ENCODE results near the gene TBPL2. TPM values are rescaled to one million over a fixed set of nuclear protein-coding genes. Genes with fewer than 3 reads are reported as not detected.

Gene TBPL2
- total RNA-seq = not detected in 2 replicates

DNA sequence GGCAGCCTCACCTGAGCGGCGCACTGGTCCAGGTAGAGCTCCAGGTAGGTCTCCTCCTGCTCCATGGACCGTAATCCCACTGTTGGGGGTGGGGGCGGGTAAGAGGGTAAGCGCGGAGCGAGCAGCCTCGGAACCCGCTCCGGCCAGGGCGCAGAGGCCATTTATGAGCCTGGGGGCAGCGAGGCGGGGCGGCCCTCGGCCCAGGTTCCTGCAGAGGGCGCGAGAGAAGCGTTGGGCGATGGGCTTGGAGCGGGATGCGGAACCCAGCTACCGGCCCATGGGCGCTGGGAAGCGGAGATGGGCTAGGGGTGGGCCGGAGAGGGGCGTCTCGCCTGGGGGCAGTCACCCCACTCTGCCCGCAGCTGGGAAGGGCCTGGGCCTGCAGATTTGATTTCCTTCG, at the start of gene TBPL2:
TSS of gene TBPL2 (minus strand) at position 232 of the 400 bp plus-strand sequence. CDS start at position 65, 167 bp downstream.

GRCh38 chr14:55411426-55412389, 28.7 kb downstream of the TBPL2 start, which contains the start of gene ATG14:
Gene ATG14 (minus strand): TSS chr14:55411830. CDS start chr14:55411822, 8 bp downstream.

Other genes with a start within 250 kb of the TBPL2 start
- 24.3 and 30.8 TPM in 2 replicates for gene DLGAP5, start 249.0 kb downstream of the TBPL2 start, total RNA-seq
- 27.7 and 32.1 TPM in 2 replicates for gene FBXO34, start 169.2 kb downstream of the TBPL2 start, total RNA-seq
- gene ATG14, start 28.8 kb downstream of the TBPL2 start, total RNA-seq = 9.5 and 14.2 TPM in 2 replicates
- 144 and 170 TPM in 2 replicates for gene KTN1, start 139.6 kb upstream of the TBPL2 start, total RNA-seq